Hematopoietic multipotent progenitor cell treated with erythropoietin and hydrocortisone succinate and interleukin-3 and kit ligand, for 4 days (in vitro differentiated cells): ENCODE results near the gene SH3GL3.
A peak's percentile ranks its signal among the peaks of the same experiment; 100 is the strongest.

Experiments used
- DNase-seq: peaks from one replicate; pipeline ENCODE4 v3.0.0-alpha.2; 2015

SH3GL3 gene

DNA sequence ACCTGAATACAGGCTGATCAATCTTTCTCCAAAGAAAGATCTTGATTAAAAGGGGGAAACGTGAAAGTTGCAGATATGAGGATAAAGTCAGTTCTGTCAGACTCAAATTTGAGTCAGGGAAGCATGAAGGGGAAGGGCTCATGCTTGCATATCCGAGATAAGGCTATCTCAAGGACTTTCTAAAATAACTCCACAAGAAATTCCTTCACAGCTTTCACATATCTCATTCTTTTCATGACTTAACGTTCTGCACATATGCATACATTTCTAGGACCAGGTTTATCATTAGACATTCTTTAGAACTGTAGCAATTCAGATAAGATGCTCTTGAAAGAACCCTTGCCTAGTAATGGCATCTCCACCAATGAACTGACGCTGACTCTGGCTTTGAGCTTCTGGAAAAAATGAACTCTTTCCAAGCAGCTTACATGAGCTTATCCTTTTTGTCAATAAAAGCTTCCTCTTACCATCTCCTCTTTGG, 15.9 kb downstream of the SH3GL3 start:
- DNase-seq = peak; percentile 84

DNA sequence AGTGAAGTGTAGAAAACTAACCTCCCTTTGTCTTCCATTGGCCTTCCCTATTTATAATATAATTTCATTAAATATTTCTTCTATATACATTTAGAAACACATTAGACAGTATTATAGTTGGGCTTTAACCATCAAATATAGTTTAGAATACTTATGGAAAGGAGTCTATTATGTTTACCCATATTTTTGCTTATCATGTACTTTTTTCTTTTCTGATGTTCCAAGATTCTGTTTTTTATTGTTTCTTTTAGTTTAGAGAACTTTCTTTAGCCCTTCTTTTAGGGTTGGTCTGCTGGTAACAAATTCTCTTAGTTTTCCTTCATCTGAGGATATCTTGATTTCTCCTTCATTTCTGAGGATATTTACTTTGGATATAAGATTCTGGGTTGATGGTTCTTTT, 23.7 kb downstream of the SH3GL3 start:
- DNase-seq = no peak

DNA sequence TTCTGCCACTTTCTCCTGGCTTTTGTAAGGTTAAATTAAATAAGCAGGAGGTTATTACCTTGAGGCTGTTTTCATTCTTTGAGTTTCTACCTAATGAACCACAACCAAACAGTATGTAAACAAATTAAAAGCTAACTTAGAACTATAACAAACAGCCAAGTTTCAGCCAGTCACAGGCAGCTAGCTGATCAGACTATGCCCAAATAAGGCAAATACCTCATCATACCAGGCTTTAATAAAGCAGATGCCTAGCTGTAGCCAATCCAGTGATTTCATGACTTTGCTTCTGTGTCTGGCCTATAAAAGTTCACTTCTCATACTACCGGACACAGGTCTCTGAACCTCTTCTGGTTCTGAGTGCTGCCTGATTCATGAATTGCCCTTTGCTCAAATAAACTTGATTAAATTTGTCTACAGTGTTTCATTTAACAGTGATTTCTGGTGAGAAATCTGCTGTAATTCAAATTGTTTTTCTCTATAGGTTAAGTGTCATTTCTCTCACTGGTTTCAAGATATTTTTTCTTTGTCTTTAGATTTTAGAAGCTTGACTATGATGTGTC, 24.2 kb downstream of the SH3GL3 start:
- DNase-seq = no peak

DNA sequence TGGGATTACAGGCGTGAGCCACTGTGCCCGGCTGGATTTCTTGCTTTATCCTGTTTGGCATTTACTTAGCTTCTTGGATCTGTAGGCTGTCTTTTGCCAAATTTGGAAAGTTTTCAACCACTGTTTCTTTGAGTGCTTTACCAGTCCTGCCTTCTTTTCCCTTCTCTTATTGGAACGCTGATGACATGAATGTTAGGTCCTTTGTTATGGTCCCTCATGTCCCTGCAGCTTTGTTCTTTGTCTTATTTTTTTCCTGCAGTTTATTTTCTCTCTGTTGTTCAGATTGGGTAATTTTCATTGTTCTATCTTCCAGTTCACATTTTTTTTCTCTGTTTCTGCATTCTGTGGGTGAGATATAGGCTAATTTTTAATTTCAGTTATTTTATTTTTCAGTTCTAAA, 25.0 kb downstream of the SH3GL3 start:
- no peak for DNase-seq

DNA sequence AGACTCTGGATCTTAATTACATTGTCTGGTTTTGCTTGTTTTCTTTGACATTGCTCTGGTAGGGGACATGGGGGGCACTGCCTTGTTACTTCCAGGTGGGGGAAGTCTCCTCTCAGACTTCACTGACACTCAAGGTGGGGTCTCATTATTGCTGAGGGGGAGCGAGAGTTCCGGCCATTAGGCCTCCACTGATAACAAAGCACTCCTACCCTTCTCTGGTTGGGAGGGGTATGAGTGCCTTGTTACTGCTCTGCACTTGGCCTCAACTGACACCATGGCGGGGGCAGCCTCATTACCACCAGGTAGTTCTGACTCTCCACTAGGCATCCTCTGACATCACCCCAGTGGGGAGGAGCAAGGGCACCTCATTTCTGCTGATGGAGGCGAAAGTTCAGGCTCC, 25.7 kb downstream of the SH3GL3 start:
- no peak for DNase-seq

DNA sequence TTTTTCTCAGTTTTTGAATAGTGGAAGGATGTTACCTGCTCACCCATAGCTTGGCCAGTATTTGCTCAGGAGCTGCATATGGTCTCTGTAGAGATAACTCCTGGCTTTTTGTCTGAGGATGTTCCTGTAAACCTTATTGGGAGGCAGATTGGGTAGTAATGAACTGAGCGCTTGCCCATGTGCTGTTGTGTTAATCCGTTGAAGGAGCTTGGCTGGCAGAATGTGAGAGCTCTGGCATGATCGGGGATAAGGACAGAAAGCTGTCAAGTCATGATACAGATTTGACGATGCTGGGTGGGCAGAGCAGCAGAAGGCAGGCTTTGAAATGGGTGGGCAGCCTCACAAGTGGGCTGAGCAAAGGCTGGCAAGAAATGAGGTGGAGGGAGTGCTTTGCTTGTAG, 27.4 kb downstream of the SH3GL3 start:
- no peak for DNase-seq

DNA sequence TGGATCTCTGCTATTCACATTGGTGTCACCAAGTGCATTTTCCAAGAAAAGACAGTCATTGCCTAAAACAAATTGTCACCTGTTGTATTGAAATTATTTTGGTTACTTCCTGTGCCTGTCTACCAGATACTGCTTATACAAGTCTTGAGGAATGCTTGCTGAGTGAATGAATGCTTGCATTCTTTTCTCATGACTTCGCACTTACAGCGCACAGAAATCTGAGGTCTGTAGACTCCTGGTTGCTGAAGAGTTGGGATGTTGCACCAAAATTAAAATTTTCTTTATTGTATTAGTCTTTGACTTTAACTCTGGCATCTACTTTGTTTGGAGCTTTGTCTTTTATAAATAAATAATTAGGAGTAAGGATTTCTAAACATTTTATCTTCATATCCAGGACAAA, 28.4 kb downstream of the SH3GL3 start:
- DNase-seq = no peak

DNA sequence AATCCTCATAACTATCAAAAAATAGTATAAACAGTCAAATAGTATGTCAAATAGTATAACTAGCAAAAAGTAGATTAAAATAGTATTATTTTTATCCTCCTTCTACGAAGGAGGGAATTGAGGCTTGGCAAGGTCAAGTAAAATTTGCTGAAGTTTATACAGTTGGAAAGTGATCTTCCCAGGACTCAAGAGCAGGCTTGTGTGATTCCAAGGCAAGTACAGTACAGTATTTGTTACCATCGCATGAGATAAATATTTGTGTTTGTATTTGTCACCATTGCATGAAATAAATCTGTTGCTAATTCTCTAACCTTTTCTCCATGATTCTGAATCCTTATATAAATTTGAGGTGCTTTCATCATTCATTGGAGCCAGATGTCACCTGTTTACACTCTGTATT, 28.9 kb downstream of the SH3GL3 start:
- DNase-seq = no peak

DNA sequence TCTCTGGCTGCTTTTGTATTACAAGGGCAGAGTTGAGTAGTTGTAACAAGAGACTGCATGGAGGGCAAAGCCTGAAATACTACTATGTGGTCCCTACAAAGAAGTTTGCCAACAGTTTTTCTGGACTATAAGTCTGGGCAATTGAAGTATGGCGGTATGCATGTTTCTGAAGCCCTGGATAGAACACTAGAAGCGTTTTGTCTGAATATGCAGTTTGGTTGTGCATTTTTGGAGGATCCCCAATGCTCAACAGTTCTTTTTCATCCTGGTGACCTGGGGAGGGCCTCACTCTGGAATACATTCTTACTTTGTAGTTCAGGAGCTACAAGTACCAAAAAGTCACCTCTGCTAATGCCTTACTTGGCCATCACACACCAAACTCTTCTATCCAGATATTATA, 29.6 kb downstream of the SH3GL3 start:
- DNase-seq = no peak

DNA sequence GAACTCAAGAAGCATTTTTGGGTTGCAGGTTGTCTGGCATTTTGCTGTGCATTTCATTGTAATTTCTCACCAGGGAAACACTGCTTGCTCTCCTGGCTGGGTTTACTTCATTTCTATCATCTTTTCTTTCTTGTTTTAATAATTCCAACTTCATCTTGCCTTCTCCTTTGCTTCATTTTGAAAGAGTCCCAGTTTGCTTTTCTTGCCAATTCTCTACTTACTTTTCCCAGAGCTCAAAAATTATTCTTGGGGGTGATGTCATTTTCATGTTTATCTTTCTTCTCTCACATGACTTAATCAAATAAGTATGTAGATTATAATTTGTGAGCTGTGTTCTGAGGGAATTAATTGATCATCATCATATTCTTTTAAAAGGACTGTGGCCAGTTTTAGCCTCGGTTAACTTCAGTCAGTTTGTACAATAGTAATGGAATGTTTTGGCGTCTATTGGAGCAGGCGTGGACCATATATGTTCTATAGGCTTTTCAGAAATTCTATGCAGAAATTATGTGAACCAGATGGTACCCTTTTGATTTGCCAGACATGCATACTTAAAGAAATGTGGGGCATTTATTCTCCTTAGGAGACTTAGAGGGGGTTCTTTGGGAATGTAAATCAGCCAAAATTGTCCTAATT, 30.1 kb downstream of the SH3GL3 start:
- no peak for DNase-seq

DNA sequence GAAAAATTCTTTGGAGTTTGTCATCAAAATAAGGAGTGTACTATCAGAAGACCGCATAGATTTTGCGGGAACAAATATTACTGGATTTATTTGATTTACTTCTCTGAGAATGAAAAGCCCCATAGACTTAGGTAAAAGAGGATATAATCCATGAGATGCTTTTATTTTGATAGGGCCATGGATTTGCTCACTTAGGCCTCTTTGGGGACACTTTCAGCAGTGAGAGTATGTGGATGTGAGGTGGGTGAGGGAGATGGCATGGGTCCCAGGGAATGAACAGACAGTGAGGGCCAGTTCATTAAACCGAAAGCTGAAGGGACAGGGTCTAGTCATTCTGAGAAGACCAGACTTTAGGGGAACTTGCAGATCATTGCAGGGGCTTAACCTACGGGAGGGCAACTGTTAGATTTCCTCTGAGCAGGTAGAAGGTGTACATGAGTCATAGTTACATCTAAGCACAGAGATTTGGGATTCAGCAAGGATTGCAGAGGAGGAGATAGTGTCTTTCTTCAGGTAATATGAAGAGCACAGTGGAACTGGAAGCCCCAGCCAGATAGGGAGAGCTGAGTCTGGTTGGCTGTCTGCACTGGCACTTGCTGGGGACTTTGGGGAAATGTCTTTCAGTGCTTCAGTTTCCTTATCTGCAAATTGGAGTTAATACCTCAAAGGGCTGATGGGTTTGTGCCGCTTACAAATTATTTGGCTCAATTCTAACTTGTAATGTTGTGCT, 30.8 kb downstream of the SH3GL3 start:
- no peak for DNase-seq

DNA sequence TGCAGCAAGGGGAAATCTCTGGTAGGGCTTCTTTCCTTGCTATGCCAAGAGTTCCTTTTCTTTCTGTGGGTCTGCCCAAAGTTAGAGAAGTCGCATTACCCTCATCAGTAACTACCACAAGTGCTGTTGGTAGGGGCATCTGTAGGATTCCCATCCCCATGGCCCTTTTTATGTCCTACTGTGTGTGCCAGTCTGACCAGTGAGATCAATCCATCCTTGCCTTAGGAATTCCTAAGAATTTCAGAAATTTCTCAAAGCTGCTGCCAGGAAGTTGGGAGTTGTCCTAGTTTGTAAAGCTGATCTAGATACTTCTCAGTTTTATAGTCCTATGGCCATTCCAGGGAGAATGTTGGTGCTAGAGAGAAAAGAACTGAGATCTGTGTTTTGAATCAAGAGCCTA, 36.5 kb downstream of the SH3GL3 start:
- no peak for DNase-seq

DNA sequence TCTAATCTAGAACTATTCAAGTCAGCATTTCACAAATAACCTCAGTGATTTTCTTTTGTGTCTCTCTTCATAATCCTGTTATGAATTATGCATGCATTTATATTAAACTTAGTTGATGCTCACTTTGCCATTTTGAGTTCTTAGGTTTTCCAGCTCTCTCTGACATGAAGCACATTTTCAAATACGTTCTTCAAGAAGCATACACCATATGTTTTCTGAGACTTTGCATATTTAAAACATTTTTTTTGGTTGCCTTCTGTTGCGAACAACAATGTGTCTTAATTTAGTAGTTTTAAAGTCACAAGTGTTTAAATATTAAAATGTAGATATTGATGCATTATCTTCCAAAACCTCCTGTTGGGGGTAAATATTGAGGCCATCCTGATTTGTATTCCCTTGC, 37.5 kb downstream of the SH3GL3 start:
- DNase-seq = no peak

DNA sequence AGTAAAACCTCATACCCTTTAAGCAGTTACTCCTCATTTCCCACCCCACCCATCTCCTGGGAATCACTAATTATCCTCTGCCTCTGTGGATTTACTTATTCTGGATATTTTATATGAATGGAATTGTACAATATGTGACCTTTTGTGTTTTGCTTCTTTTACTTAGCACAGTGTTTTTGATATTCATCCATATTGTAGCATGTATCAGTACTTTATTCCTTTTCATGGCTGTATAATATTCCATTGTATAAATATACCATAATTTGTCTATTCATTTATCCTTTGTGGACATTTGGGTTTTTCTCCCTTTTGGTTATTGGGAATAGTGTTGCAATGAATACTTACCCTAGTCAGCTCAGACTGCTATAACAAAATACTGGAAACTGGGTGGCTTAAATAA, 39.2 kb downstream of the SH3GL3 start:
- no peak for DNase-seq

DNA sequence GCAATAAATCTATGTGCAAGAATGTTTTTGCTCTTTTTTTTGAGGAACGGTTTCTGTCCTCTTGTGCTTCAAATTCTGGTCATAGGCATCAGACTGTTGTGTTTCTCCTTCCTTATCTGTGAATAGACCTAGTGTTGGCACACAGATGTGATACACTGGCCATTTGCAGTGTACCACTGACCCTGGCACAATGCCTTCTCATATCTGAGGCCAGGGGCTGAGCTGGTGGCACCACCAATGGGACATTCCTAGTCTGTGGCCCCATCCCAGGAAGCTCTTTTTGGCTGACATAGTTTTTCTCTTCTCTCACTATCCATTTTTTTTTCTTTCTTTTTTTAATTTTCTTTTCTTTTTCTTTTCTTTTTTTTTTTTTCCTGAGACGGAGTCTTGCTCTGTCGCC, 40.4 kb downstream of the SH3GL3 start:
- DNase-seq = no peak

DNA sequence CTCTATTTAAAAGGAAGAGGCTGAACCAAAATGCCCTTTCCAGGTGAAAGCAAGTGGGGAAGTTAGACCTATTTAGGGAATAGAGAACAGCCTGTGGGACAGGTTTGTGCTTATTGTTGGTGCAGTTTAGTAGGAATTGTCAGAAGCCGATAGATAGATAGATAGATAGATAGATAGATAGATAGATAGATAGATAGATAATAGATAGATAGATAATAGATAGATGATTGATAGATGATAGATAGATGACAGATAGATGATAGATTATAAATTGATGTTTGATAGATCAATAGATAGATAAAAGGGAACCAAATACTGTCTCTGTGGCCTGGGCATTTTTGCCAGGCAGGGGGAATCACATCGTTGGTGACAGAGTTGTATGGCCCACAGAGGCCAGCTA, 42.5 kb downstream of the SH3GL3 start:
- DNase-seq = no peak

DNA sequence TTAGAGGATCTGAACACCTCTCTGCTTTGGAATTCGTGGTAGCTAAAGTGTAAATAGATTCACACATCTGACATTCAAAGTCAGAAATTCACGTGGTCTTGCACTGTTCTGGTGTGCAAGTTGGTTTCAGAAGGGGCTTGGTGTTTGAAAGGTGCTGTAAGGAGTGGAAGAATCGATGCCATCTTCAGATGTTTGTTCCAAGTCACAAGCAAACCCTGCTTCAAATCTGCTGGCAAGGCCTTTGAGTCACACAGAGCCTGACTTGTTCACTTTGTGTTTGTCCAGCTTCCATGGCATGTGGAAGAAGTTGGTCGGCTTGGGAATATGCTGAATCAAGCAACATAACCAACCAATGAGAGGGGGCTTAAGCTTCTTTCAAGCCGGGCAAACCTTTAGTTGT, 44.3 kb downstream of the SH3GL3 start:
- no peak for DNase-seq

DNA sequence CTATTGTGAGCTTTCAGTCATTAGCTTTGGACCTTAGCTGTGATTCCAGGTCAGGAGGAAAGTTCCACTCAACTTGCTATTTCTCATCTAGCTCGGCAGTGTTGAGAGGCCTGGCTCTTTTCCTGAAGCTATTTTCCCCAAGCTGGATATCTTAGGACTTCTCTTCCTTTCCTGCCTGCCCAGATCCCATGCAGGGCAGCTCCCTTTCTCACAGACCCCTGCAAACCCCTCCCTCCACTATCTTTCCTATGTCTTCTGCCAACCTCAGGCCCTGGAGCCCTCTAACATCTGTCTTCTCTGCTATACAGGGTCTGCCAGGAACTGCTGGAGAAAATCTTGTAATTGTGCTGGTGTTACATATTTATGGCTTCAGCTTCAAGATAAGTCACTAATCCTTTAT, 49.6 kb downstream of the SH3GL3 start:
- no peak for DNase-seq

DNA sequence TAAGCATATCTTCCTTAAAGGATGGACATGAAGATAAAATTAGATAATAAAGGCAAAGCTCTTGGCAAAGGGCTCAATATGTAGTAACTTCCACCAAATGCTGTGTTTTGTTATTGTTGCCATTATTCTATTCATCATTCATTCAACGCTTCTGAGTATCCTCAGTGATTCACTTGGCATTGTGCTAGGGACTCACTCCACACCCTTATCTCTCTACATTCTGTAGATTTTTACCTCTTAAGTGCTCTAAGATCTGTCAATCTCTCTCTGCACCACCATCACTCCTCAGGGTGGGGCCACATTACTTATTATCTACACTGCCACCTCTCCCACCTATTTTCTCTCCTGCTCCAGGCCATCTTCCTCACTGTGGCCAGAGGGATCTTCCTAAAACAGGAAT, 51.2 kb downstream of the SH3GL3 start:
- DNase-seq = no peak

DNA sequence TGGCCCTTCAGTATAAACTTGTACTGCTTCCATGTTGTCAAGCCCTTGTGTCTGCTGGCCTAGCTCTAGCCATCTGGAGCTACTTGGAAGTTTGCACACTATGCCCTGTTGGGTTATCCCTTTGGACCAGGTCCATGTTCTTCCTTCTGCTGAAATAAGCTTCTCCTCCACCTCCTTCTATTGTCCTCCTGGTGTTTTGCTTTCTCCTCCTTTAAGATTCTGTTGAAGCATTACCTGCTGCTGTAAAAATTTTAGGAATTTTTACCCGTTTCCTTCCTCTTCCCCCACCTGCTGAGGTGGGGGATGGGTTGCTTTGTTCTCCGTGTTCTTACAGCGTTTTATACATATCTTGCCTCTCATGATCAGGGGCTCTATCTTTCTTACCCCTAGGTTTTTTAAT, 51.7 kb downstream of the SH3GL3 start:
- DNase-seq = no peak

DNA sequence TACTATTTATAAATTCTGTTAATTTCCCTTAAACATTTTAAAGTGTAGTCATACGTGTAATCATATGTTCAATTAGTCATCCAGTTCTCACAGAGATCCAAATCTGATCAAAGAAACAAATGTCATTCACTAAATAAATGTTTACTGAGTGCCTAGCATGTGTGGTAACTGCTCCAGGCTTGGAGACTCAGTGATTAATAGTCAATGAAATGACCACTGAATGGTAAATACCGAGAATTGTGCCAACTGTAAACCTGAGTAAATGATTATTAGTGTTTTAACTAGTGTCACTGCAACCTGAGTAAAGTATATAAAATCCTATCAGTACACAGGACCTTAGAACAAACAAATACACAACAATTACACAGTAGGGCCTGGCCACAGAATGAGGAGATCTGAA, 52.3 kb downstream of the SH3GL3 start:
- DNase-seq = no peak

DNA sequence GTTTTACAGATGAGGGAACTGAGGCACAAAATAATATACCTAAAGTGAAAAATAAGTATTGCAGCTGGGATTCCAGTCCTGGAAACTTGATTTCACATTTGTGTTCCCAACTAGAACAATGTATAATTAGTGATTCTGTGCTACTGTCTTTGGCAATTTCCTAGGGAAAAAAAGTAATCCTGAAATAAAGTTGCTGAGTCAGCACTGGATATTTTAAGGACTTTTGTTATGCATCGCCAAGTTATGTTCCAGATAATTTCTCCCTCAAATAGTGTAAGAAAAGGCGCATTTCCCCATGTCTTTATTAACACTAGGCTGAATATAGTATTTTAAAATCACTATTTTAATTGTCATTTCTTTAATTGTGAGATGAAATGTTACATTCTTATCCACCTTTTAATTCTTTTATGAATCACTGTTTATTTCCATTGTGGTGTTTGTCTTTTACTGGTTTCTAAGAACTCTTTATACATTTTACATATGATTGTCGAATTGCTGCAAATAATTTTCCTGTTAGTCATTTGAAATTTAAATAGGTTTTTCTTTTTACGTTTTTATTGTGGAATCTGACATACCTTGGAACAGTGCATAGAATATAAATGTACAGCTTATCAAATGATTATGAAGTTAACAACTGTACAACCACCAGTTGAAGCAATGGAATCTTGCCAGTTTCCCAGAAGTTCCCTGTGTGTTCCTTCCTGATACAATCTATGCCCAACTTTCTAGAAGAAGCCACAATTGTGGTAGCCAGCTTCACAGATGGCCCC, 56.6 kb downstream of the SH3GL3 start:
- DNase-seq = no peak

DNA sequence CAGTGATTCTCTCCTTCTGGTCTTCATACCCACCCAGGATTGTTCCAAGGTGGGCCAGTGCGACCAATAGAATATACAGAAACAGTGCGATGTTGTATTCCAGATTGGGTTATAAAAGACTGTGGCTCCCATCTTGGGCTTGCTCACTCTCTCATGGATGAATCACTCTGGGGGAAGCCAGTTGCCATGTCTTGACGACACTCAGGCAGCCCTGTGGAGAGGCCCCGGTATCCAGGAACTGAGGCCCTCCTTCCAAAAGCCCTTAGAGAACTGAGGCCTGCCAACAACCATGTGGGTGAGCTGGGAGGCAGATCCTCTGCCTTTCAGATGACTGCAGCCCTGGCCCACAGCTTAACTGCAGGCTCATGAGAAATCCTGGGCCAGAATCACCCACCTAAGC, 57.2 kb downstream of the SH3GL3 start:
- DNase-seq = no peak

DNA sequence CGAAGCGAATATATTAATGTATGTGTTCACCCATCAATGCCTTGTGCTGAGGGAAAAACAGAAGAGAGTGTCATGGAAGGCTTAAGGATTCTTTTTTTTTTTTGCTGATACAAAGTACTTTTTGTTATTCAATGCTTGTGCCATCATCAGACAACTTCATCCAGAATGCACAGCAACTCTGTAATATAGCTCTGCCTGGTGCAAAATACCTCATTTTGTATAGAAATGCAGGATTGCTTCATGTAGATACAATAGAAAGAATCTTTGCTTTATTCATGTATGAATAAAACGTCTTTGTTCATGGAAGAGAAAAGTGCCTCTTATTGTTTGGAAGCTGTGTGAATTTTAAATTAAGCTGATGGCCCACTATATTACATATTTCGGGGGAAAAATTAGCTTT, 62.9 kb downstream of the SH3GL3 start:
- DNase-seq = no peak
